ENCODE results near the gene LRRC10B.

DNA sequence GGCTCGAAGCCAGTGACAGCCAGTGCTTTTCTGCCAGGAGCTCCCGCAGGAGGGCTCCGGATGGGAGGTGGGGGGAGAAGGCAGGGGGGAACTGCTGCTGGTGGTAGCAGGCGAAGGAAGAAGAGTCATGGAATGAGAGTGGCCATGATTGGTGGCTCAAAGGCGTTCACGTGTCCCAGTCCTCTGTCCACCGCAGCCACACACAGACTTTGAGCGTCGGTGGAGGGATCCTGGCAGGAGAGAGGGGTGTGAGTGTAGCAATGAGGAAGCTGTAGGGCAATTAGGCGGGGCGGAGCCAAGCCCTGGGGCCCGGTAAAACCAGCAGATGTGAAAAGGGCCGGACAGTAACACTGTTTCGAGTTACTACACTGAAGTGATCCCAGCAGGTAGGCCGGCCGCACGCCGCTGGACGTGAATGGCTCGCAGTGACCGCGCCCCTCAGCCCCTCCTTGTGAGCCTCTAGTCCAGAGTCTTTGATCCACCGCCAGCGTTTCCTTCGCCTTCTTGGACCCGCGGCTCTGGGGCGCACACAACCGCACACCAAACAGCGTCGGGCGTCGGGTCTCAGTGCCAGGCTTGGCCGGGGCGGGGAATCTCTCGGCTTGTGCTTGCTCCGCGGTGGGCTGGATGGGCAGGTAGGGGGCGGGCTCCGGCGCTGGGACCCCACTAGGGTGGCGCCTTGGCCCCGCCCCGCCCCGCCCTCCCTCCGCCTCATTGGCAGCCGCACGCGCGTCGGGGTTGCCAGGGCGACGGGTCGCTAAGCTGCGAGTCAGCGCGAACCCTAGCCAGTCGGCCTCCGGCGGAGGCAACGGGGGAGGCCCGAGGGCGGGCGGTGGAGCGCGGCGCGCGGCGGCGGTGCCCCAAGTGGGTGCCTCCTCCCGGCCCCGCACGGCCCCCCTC, at the start of gene LRRC10B:
- TF ChIP-seq, protein P1, sequence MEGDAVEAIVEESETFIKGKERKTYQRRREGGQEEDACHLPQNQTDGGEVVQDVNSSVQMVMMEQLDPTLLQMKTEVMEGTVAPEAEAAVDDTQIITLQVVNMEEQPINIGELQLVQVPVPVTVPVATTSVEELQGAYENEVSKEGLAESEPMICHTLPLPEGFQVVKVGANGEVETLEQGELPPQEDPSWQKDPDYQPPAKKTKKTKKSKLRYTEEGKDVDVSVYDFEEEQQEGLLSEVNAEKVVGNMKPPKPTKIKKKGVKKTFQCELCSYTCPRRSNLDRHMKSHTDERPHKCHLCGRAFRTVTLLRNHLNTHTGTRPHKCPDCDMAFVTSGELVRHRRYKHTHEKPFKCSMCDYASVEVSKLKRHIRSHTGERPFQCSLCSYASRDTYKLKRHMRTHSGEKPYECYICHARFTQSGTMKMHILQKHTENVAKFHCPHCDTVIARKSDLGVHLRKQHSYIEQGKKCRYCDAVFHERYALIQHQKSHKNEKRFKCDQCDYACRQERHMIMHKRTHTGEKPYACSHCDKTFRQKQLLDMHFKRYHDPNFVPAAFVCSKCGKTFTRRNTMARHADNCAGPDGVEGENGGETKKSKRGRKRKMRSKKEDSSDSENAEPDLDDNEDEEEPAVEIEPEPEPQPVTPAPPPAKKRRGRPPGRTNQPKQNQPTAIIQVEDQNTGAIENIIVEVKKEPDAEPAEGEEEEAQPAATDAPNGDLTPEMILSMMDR (IDR thresholded peaks at IDR 0.05; ENCODE audit: low read depth, low read length) = no peak
- TF ChIP-seq EZH2phosphoT487 (IDR thresholded peaks at IDR 0.05; ENCODE audit: low read depth) = no peak

All from OCI-LY3 (cell line).